CD4-positive, alpha-beta T cell (primary cell): ENCODE measurements around the gene SFT2D1. TPM values are rescaled to one million over a fixed set of nuclear protein-coding genes. Genes with fewer than 3 reads are reported as not detected.

Experiments used
- ATAC-seq: fragments of 200-7000 bp; cut with Tn5 transposase; one replicate; pipeline ENCODE4 v1.10.0; 2022; ENCODE audit warnings: mild to moderate bottlenecking; ENCODE audit not compliant: poor library complexity
- CTCF ChIA-PET: fragments of 350-600 bp; sonication (Branson Sonifier 250); formaldehyde crosslinking; loops from one replicate; lab custom pipeline; 2021; ENCODE audit warnings: antibody characterized with exemption, inconsistent platforms; lab: Charles Lee
- POLR2A ChIA-PET: fragments of 350-600 bp; sonication (Branson Sonifier 250); formaldehyde crosslinking; loops from one replicate; lab custom pipeline; 2021; ENCODE audit warnings: antibody characterized with exemption, inconsistent platforms; lab: Charles Lee
- DNase-seq, 14 experiments: peaks; one replicate each; pipeline ENCODE4 v3.0.0-alpha.2; 2013 to 2020; ENCODE audit warnings: mixed read lengths in 2 of 14
- H3K27ac ChIP-seq, 2 donors: one replicate each; pipeline versions ENCODE4 v1.5.1 to v1.7.0; 2013; ENCODE audit warnings: low read length in 2 of 2, low read depth in 1 of 2, mild to moderate bottlenecking in 1 of 2
- H3K27me3 ChIP-seq, 2 experiments: 1 replicate in 1 of 2; 2 replicates in 1 of 2; pipeline versions ENCODE4 v1.6.1 to v1.7.0; 2013; ENCODE audit warnings: low read length in 2 of 2, control low read depth in 1 of 2, mild to moderate bottlenecking in 1 of 2, moderate library complexity in 1 of 2; ENCODE audit not compliant: insufficient read depth in 2 of 2, control insufficient read depth in 1 of 2
- H3K36me3 ChIP-seq: one replicate; pipeline ENCODE4 v1.6.1; 2013; ENCODE audit warnings: low read length, control low read depth; ENCODE audit not compliant: insufficient read depth
- H3K4me1 ChIP-seq: one replicate; pipeline ENCODE4 v1.6.1; 2013; ENCODE audit warnings: low read length, control low read depth; ENCODE audit not compliant: insufficient read depth
- H3K4me3 ChIP-seq: one replicate; pipeline ENCODE4 v1.5.1; 2013; ENCODE audit warnings: mild to moderate bottlenecking, low read length, moderate library complexity
- H3K9me3 ChIP-seq, 2 experiments: 1 replicate in 1 of 2; 2 replicates in 1 of 2; pipeline versions ENCODE4 v1.6.1 to v1.7.0; 2013; ENCODE audit warnings: low read length in 2 of 2, mild to moderate bottlenecking in 2 of 2, control low read depth in 1 of 2, moderate library complexity in 1 of 2; ENCODE audit not compliant: control insufficient read depth in 1 of 2, insufficient read depth in 1 of 2
- H3K27ac Mint-ChIP-seq: one replicate; pipeline ENCODE4 v1.8.0; 2020; ENCODE audit warnings: mixed read lengths
- H3K27me3 Mint-ChIP-seq: one replicate; pipeline ENCODE4 v1.8.0; 2021; ENCODE audit warnings: mixed read lengths
- H3K36me3 Mint-ChIP-seq: one replicate; pipeline ENCODE4 v1.8.0; 2021; ENCODE audit warnings: low read depth, mixed read lengths
- H3K4me1 Mint-ChIP-seq: one replicate; pipeline ENCODE4 v1.8.0; 2021; ENCODE audit warnings: low read depth, mixed read lengths
- H3K4me3 Mint-ChIP-seq: one replicate; pipeline ENCODE4 v1.8.0; 2020; ENCODE audit warnings: mild to moderate bottlenecking, mixed read lengths
- H3K9me3 Mint-ChIP-seq: one replicate; pipeline ENCODE4 v1.8.0; 2020; ENCODE audit warnings: mixed read lengths
- CTCF ChIP-seq: fragments of 200-600 bp; IDR thresholded peaks from one replicate; pipeline ENCODE4 v1.8.0; 2022; ENCODE audit warnings: antibody characterized with exemption, mild to moderate bottlenecking
- intact Hi-C, 2 experiments: fragments of 100-400 bp; cut with DNase I in 1 of 2; cut with micrococcal nuclease in 1 of 2; formaldehyde crosslinking; loops; one replicate each; pipeline versions ENCODE4 v1.15.1 to v1.9.0; 2023 to 2025; cut with DNase I, micrococcal nuclease
- total RNA-seq, 174 experiments: library from RNA in 2 of 174; stranded (reverse) in 2 of 174; gene quantifications; one replicate each; pipeline ENCODE4 v1.2.3 and lab custom pipeline; 2021 to 2026

The SFT2D1 gene
- total RNA-seq, 2 experiments from 2014 or later: 10.4 to 12.5 TPM

DNA sequence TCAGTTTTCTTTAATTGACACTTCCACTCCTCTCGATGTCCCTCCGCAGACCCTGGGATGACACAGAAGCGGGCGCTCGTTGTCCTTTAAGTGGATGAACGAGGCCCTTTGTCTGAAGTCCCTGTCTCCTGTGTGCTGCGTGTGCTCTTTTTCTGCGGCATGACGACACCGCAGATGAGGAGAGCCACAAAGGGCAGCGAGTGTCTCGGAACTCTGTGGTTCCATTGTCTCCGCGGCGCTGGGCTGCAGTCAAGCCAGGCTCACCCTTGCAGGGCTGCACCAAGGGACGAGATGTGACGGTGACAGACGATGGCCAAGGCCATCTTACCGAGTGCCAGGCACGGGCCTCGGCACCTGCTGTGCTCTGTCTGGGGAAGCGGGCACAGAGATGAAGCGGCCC, 44.7 kb downstream of the SFT2D1 start:
- Mint-ChIP-seq H3K4me3 (no peak overlapping the region), H3K36me3 (no peaks in the 10 kb centered on the region), H3K27me3 (peaks cover 50% of the 10 kb centered on the region), H3K9me3 (no peaks in the 10 kb centered on the region), H3K4me1 (no peaks in the 10 kb centered on the region), H3K27ac (no peak overlapping the region)
- ATAC-seq (no peak), DNase-seq (no peak)
- intact Hi-C loops: no loop called here
- CTCF ChIA-PET: no interaction called here
- POLR2A ChIA-PET: no interaction called here
- no peak for TF ChIP-seq CTCF
- Histone ChIP-seq H3K4me3 (no peak overlapping the region), H3K4me1 (no peaks in the 10 kb centered on the region), H3K9me3 (no peaks in the 10 kb centered on the region), H3K36me3 (no peaks in the 10 kb centered on the region), H3K27me3 (peaks cover 1 to 3% of the 10 kb centered on the region in 2 experiments), H3K27ac (no peak overlapping the region)

DNA sequence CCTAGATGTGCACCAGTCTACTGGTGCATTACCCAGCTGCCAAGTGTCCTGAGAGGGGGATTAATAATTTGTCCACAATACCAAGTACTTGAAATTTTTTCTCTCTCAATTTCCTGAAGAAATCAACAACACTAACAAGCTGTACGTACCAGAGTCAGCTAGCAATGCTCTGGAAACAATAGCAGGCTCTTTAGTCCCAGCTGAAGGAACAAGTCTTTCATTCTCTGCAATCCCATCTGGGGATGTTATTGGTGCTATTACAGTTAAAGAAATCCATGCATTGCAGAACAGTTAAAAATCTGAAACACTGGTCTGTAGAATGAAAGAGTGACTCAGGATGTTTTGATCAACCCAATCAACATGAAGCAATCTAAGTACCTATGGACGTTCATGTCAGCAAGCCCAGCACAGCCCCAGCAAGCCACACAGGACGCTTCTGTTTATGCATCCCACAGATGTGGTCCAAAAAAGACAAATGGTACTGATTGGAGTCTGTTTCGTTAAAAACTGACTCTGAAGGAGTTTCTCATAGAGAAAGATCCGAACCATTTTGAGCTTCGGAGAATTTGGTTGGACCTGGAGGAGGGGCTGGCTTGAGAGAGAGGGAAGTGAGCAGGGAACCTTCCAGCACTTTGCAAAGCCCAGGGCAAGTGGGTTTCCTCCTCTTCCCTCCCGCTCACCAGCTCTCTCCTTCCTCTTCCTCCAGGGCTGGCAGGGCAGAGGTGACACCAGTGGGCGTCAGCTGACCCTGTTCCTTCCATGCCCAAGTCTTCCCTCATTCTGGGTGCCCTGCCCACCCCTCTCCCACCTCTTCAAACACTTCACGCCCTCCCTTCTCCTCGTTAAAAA, 46.1 kb downstream of the SFT2D1 start:
- Histone ChIP-seq H3K27me3 (no peaks in the 10 kb centered on the region), H3K9me3 (no peaks in the 10 kb centered on the region), H3K4me3 (no peak overlapping the region), H3K27ac (no peak overlapping the region), H3K36me3 (no peaks in the 10 kb centered on the region), H3K4me1 (no peaks in the 10 kb centered on the region)
- ChIA-PET POLR2A (interaction anchor here (0.7 kb wide), 1 partner anchor 11 kb away, joined by 3 read pairs; no protein-coding TSS in a partner anchor), CTCF (interaction anchor here (0.8 kb wide), 1 partner anchor 9 kb away, joined by 3 read pairs; no protein-coding TSS in a partner anchor)
- H3K27me3 Mint-ChIP-seq: peaks cover 50% of the 10 kb centered on the region
- H3K9me3 Mint-ChIP-seq: no peaks in the 10 kb centered on the region
- no peak for DNase-seq
- intact Hi-C loops: no loop called here
- H3K36me3 Mint-ChIP-seq: no peaks in the 10 kb centered on the region
- no peak for ATAC-seq
- no peak overlapping the region for H3K27ac Mint-ChIP-seq
- no peak for TF ChIP-seq CTCF
- no peak overlapping the region for H3K4me3 Mint-ChIP-seq
- no peaks in the 10 kb centered on the region for H3K4me1 Mint-ChIP-seq

DNA sequence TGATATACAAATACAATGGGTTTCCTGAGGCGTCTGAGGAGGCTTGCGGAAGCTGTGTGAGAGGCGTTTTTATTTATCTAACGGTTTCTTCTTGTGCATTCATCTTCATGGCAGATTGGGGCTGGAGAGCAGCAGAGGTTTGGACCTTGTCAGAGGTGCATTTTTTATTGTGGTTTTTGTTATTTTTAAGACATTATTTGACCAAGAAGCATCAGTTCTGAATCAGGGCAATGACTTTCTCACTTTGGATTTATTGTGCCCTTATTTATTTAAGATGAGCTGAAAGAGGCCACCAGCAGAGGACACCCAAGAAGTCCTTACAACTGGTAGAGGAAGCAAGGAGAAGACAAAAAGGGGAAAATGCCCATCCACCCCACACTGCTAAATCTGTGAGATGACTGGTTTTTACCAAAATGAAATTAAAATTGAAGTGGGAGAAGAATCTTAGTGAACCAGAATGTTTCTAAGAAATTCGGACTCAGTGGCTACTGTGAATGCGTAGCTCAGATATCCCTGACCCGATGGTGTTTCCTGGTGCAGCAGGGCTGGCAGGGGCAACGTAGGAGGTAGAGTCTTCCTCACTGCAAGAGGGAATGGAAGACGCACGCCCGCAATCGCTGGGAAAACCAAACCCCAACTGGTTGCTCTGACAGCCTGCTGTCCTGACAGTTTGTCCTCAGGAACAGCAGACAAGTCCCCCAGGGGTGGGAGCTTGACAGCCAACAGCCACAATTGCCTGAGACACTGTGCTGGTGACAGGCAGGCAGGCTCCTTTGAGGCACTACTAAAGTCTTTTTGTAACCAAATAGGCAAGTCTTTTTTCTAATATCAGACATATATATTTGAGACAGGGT, 48.4 kb downstream of the SFT2D1 start:
- Histone ChIP-seq H3K9me3 (no peaks in the 10 kb centered on the region), H3K27me3 (no peaks in the 10 kb centered on the region), H3K4me1 (no peaks in the 10 kb centered on the region), H3K36me3 (no peaks in the 10 kb centered on the region), H3K4me3 (no peak overlapping the region), H3K27ac (no peak overlapping the region)
- CTCF ChIA-PET: no interaction called here
- Mint-ChIP-seq H3K9me3 (no peaks in the 10 kb centered on the region), H3K27ac (no peak overlapping the region), H3K4me1 (no peaks in the 10 kb centered on the region), H3K27me3 (peaks cover 44% of the 10 kb centered on the region), H3K36me3 (no peaks in the 10 kb centered on the region), H3K4me3 (no peak overlapping the region)
- POLR2A ChIA-PET: no interaction called here
- intact Hi-C loops: no loop called here
- no peak for DNase-seq
- TF ChIP-seq CTCF: no peak
- ATAC-seq: no peak
